HG03066 (cell line): Measurements from ENCODE around the gene GTF2F1.
"Not testable (repeated sequence)": the region's sequence is repeated elsewhere in the genome, so short reads cannot be mapped to it uniquely, and the experiment has no call there.

Source experiments
- ATAC-seq: cut with Tn5 transposase; IDR thresholded peaks from one replicate; pipeline ENCODE4 v1.9.1; 2021; ENCODE audit warnings: low read depth; ENCODE audit not compliant: unreplicated experiment

GTF2F1 gene

GRCh38 chr19:6417713-6418561 is 25.0 kb upstream of the GTF2F1 start:
- no peak for ATAC-seq

GRCh38 chr19:6416658-6417405 is 23.9 kb upstream of the GTF2F1 start:
- ATAC-seq: no peak

- no peak for ATAC-seq
These were observed 22.7 kb upstream of the GTF2F1 start for GRCh38 chr19:6415591-6416190.

GRCh38 chr19:6414793-6415590 is 22.0 kb upstream of the GTF2F1 start:
- ATAC-seq: no peak

GRCh38 chr19:6413721-6414643 is 21.0 kb upstream of the GTF2F1 start:
- no peak for ATAC-seq

GRCh38 chr19:6413291-6413690 is 20.3 kb upstream of the GTF2F1 start:
- no peak for ATAC-seq

- ATAC-seq: no peak
These were observed 19.6 kb upstream of the GTF2F1 start for GRCh38 chr19:6412447-6413091.

- no peak for ATAC-seq
These were observed 19.1 kb upstream of the GTF2F1 start for GRCh38 chr19:6412061-6412446.

GRCh38 chr19:6409346-6409745 is 16.4 kb upstream of the GTF2F1 start:
- no peak for ATAC-seq

GRCh38 chr19:6406401-6406800 is 13.4 kb upstream of the GTF2F1 start:
- no peak for ATAC-seq

- ATAC-seq: no peak
These were observed 10.1 kb upstream of the GTF2F1 start for GRCh38 chr19:6402837-6403608.

GRCh38 chr19:6402058-6402457 is 9.1 kb upstream of the GTF2F1 start:
- no peak for ATAC-seq

GRCh38 chr19:6400062-6400944 is 7.3 kb upstream of the GTF2F1 start:
- not testable (repeated sequence) for ATAC-seq

- no peak for ATAC-seq
These were observed 3.3 kb upstream of the GTF2F1 start for GRCh38 chr19:6396305-6396704.

- ATAC-seq: no peak
These were observed 1.9 kb upstream of the GTF2F1 start for GRCh38 chr19:6394831-6395230.

GRCh38 chr19:6393983-6394412 is 1.0 kb upstream of the GTF2F1 start:
- peak; percentile 22 for ATAC-seq
